DMS153 (cell line): Measurements from ENCODE around the gene MOB1B.

ENCODE experiments used
- DNase-seq: peaks from one replicate; lab custom pipeline; 2025; lab: John Stamatoyannopoulos, UW

The MOB1B gene

DNA sequence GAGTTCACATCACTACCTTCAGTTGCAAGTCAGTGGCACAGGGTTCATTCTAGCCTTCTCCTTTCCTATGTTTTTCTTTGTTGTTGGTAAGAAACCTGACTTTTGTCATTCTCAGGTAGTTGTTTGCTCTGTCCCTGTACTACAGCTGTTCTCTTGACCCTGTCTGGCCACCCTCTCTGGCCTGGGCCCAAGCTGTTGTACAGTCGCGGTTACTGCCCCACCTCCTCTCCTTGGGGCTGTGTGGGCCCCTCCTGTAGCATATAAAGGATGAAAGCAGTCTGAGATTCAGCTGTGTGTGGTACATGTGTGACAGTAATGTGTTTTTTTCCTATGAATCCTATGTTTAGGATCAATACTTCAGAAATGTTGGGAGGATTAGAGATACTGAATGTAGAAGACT is 12.5 kb downstream of the MOB1B start:
- no peak for DNase-seq

DNA sequence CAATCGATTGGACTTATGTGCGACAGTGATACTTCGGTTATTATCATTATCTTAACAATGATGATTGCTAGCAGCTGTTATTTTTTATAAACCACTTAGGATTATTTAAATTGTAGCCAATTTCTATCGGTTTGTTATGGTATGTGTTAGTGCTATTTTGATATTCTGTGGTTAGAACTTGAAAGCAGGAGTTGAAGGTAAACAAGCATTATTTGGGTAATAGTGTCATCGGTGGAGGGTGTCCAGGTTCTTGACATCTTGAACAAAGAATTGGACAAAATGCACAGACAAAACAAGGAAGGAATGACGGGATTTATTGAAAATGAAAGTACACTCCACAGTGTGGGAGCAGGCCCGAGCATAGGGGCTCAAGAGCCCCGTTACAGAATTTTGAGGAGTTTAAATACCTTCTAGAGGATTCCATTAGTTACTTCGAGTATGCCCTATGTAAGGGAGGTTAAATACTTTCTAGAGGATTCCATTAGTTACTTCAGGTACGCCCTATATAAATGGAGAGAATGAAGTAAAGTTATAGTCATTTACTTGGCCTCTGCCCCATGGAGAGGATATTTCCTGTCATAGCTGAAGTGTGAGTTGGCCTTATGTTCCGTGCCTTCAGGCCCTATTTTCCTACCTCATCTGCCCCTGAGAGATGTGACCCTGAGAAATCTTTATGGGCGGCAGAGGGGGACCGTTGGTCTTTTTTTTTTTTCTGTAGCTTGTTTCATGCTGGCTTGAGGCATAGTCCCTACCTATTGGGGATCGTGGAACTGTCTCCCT is 13.1 kb downstream of the MOB1B start:
- no peak for DNase-seq

DNA sequence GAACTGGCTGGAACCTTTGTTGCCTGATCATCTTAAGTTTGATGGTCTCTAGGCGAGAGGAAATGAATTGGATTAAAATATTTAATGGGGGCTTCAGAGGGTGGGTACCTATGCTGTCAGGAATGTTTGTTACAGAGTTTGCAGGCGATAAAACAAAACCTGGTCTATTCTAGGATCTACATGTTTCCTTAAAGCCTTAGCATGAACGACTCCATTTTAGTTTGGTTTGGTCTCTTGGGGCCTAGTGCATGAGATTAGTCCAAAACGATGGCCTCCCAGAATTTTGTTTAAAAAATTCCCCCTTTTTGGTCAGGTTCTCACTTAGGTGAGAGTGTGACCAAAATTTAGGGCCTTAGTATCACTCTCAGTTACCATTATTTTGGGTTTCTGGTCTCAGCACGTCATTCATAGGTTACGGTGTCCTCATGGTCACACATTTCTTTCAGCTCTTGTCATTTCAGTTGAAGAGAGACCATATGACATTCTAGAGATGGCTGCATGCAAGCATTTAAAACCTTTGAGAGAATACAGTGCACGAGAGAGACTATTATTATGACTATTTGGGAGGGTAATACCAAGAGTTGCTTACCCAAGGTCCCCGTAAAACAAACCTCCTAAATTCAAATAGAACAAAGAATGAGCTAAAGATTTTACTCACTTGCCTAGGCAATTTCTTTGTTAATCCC is 13.8 kb downstream of the MOB1B start:
- no peak for DNase-seq

DNA sequence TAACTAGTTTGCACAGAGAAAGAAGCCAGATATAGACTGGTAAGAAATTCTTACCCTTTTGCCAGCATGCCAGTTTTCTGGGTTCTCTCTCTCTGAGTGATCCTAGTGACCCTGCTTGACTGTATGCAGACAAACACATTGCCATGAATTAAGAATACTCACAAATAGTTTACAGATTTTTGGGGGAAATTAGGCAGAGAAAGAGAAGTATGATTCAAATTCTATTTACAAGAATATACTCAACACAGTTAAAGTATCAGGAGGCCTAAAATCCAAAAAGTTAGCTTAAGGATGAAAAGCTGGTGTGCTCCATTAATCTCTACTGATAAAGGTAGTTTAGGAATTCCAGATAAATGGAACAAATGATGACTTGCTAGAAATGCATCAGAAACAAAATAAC is 18.4 kb downstream of the MOB1B start:
- no peak for DNase-seq

DNA sequence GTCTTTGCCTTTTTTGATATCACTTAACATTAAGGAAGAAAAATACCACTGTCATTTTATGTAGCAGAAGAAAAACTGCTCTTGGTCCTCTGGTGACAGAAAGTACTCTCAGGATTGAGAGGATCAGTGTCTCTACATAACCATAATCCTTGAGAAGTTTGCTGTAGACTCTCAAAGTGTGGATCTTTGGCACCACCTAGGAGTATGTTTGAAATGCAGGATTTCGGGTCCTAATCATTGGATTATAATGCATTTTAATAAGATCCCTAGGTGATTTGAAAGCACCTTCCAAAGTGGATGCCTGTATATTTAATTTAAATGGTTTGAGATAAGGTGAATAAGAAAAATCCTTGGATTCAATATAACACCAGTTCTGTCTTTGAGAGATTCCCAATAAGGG is 23.2 kb downstream of the MOB1B start:
- DNase-seq, result no peak

DNA sequence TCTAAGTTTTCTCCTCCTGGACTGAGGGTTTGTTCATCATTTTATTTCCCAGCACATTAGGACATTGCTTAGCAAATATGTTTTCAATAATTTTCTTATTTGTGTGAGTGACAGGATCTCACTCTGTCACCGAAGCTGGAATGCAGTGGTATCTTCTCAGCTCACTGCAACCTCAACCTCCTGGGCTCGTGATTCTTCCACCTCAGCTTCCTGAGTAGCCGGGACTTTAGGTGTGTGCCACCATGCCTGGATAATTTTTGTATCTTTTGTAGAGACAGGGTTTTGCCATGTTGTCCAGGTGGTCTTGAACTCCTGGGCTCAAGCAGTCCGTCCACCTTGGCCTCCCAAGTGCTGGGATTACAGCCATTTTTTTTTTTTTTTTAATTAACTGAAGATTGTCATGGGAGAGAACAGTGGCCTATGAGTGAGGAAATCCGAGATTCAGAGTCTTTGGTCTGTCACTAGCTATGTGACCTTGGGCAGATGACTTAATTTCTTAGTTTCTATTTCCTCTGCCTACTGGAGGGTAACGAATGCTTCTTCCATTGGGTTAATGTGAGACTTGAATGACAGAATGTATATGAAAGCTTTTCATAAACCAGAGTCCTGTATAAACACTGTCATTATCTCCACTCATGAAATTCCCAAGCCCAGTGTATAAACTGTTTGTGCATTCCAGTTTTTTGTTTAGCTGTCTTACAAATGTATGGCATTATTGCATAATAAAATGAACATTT is 23.9 kb downstream of the MOB1B start:
- DNase-seq, result no peak

DNA sequence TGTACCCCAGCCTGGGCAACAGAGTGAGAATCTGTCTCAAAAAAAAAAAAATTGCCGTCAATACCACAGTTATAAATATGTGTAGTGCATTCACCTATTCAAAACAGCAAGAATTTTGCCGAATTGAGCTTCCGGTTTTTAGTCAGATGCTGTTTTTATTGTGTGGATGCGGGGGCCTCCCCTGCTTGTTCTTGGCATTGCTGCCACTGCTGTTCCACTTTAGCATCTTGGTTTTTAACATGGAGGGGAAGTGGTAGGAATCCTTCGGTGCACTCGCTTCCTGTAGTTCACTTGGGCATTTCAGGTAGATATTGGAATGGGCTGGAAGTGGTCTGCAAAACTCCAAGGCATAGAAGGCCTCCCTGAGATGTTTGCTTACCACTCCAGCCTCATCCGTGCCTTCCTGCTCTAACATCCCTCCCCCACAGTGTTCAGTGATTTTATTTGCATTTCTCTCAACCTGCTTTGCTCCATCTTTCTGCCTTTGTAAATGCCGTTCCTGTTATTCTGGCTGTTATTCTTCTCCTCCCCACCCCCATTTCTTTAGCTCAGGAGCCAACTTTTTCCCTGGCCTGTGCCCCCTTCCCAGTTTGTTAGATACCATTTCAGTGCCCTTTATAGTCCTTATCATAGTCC is 25.5 kb downstream of the MOB1B start:
- DNase-seq, result no peak

DNA sequence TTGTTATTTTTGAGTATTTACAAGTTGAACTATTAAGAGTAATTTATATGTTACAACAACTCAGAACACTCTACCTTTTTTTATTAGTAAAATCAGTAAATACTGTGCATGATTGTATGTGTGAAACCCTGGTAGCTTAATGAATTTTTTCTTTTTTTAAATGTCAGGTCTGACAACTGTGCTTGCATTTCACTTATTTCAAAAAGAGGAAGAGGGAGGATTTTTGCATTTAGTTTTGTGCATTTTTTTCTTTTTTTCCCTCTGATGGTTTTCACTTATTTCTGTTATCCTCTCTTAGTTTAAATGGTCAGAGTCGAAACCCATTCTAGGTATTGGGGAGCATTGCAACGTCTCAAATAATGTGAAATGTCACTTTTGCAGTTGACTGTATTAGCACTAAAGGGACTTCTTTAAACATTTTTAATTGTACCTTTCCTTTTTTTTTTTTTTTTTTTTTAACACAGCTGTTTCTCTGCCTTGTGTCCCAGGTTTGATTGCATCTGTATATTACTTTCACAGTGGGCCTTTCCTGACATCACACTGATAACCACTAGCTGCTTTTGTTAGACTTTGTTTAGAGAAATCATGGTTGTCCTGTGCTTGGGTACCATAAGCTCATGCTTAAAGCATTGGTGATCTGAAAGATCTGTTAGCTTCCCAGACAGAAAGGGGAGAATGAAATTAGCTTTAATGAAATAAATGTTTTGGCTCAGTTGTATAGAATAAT is 28.5 kb downstream of the MOB1B start:
- no peak for DNase-seq

DNA sequence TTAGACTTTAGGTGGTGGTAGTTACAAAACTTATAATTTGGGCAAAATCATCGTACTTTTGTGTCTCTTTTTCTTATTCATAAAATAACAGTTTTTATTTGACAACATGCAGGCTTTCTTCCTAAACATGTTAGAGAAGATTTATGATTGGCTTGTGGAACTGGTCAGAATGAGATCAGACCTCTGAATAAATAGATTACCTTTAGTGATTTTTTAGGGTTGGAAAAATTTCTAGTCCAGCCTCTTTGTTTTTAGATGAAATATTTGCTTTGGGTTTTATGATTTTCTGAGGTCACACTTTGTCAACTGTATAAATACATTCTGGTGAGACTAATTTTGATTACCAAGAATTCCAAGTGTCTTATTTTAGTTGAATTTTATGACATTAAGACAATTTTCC is 29.2 kb downstream of the MOB1B start:
- no peak for DNase-seq

DNA sequence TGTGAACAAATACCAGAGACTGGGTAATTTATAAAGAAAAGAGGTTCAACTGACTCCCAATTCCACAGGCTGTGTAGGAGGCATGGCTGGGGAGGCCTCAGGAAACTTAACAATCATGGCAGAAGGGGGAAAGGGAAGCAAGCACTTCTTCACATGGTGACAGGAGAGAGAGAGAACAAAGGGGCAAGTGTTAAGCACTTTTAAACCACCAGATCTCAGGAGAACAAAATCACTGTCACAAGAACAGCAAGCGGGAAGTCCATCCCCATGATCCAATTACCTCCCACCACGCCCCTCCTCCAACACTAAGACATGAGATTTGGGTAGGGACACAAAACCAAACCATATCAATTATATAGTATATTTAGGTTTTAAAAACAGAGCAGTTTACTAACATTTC is 30.8 kb downstream of the MOB1B start:
- DNase-seq, result no peak

DNA sequence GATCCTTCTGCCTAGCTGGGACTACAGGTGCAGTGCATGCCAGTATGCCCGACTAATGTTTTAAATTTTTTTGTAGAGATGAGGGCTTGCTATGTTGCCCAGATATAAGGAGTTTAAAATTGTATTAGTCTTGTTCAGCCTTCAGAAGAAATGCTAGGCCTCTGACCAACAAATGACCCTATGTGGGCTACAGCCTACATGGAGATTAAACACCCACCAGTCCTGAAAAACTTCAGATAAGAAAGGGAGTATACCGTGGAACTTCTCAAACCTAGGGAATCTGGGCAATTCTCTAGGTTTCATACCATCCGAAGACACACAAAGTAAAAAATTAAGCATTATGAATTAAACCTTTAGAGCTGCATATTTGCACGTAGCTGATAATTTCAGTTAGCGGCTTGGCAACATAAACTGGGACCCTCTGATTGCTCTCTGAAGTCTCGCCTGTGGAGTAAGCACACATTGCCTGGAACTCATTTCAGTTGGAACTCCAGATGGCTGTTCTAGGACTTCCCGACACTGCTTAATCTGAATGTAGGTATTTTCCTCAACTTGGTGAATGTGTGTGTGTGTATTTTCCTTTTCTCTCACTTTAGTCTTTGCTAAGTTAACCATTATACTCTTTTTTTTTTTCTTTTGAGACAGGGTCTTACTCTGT is 33.0 kb downstream of the MOB1B start:
- no peak for DNase-seq

DNA sequence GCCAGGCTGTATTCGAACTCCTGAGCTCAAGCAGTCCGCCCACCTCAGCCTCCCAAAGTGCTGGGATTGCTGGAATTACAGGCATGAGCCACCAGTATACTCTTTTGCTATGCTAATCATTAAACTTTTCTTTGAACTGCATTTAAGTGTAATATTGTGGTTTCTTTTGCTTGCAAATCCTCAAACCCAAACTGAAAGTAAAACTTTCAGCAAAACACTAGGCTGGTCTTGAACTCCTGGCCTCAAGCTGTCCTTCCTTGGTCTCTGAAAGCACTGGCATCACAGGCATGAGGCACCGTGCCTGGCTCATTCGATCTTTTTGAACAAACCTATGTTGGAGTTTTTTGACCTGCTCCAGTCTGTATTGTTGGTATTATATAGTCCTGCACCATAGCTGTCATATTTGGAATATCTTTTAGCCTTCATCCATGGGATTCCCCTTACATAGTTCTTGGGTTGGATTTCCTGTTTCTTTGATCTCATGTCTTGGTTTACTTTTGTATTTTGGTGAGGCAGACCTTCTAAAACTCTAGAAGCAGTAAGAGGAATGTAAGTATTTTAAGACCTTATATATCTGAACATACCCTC is 34.1 kb downstream of the MOB1B start:
- no peak for DNase-seq

DNA sequence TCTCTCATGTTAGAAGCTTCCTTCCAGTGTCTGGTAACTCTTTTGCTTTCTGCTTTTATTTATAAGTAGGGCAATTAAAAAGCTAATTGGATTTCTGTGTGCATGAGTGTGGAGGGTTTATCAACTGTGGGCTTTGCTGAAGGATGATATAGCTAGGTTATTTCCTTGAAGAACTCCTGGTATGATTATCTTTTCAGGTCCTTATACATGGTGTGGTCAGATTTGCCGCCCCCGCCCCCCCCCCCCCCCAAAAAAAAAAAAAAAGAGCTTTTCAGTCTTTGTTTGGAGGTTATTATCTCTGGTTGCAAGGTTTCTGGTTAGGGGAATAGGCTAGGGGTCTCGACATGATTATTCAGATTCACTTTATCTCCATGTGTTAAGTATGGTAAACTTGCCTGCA is 35.9 kb downstream of the MOB1B start:
- DNase-seq, result no peak

DNA sequence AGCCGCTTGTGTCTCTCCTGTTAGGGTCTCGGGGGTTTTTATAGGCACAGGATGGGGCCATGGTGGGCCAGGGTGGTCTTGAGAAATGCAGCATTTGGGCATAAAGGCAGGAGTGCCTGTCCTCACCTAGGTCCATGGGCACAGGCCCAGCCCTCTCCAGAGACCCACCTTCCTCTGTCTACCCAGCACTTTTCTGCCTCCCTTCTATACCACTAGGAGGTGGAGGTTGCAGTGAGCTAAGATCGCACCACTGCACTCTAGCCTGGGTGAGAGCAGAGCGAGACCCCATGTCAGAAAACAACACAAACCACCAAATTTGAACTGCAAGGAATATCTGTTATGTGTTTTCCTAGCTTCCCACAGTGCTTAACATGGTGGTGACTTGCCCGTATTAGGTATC is 38.0 kb downstream of the MOB1B start:
- no peak for DNase-seq

DNA sequence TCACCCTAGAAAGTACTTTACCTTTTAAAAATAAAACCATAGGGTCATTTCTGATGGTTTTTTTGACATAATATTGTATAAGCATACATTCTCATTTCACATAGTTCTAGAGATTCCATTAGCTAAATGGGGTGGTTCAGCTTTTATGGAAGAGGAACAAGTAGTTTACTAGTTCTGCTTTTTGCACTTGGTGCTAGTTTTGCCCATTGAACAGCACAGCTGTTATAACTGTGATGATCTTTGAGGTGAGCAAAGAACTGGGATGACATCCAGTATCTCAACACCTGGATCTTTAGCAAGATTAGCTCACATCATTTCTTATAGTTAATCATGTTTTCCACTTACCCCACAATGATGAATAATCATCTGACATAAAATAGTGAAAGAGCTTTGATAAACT is 40.9 kb downstream of the MOB1B start:
- DNase-seq, result no peak

DNA sequence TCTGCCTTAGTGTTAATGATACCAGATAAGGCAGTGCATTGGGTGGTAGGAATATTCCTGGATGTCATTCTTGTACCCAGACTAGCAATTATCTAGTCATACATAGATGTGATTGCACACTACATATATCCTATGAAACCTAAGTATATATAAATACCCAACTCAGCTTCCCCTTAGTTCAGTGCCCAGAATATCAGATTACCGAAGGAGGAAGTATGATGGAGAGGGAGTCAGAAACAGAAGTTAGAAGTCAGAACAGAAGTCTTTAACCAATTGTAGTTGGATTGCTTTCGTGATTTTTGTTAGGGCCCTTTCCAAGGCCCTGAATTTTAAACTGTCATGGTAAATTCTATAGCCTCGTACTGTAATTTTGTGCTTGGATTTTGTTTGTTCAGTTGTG is 42.9 kb downstream of the MOB1B start:
- peak; percentile 13 for DNase-seq

DNA sequence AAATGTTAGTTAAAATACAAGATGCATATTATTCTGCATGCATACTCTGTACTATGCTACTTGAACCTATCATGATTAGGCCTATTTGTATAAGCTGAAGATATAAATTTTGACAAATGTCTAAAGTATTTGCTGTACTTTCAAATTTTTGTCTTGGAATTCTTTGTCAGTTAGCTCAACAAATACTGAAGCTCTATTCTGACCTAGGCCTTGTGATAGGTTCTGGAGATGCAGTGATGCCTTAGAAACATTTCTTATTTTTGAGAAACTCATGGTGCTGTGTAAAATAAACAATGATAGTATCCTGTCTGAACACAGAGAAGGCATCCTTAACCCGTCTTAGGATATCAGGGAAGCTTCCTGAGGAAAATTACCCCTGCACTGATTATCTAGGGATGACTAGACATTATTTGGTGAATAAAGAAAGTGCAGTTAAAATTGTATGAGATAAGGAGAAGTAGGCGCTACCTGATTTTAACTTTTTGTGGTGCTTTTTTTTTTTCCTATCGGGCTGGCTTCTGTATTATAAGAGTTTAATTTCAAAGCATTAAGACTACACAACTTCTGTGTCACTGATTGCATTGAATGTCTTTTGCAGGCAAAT is 43.4 kb downstream of the MOB1B start:
- DNase-seq, result no peak

DNA sequence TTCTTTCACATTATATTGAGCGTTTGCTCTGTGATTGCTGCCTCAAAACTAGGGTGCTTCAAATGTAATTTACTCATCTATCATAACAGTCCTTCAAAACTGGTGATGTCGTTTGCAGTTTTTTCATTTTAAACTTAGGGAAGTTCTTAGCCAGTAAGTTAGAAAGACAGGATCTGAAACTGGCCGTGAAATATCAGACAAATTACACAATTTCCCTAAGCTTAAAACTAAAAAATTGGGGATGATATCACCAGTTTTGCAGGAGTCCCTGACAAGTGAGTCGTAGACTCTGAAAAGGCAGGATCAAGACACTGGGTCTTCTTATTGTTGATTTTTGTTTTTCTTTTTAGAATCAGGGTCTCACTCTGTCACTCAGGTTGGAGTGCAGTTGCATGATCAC is 44.8 kb downstream of the MOB1B start:
- DNase-seq, result no peak

DNA sequence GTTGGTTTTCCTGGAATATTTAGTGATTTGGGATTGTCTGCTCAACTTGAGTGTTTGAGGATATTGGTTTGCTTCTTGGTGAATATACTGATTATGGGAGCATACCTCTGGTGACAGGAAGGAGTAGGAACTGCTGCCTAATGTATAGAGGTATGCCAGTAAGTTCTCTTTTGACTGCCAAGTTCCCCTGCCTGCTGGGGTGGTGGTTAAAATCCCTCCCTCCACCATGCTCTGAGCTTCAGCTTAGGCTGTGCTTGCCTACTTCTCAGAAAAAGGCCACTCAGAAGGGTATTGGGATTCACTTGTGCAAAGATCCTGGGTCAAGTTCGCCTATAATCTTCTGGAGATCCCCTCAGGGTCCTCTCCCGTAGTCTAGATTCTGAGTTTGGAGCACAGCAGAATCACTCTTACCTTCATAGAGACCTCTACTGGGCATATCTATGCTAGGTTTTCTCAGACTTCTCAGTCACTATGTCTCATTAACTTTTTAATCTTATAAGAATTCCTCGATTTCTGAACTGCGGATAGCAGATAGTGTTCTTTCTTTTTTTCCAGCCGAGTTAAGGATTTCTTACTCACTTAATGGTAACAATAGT is 46.6 kb downstream of the MOB1B start:
- no peak for DNase-seq

DNA sequence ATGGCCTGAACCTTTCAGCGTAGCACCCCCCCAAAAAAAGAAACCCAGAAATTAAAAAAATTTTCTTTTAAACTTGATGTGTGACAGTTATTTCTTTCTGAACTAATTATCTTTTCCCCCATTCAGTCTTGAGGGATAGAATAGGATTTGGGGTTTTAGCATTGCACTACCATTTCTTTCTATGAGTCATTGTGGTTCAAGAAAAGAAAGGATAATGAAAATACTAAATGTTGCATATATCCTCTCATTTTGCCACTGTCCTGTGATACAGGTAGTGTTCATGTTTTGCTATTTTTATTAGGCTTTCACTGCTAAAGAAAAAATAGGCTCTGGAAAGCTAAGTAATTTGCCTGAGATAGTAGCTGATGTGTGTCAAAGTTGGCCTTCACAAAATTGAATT is 51.9 kb downstream of the MOB1B start:
- no peak for DNase-seq
